ENCODE data around the gene PLXNB3.

PLXNB3 gene

DNA sequence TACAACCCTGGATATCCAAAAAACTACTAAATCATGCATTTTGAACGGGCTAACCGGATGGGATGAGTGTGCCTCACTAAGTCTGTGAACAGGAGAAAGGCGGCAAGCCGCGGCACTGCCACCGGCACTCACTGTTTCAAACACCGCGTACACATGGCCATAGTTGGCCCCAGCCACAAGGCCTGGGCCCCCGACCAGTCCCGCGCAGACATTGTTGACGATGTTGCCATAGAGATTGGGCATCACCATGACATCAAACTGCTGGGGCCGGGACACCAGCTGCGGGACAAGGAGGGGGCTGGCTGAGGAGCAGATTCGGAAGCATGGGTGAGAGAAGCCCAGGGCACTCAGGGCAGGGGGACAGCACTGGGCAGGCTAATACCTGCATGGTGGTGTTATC is 22.6 kb downstream of the PLXNB3 start:
- TF ChIP-seq, protein P1, sequence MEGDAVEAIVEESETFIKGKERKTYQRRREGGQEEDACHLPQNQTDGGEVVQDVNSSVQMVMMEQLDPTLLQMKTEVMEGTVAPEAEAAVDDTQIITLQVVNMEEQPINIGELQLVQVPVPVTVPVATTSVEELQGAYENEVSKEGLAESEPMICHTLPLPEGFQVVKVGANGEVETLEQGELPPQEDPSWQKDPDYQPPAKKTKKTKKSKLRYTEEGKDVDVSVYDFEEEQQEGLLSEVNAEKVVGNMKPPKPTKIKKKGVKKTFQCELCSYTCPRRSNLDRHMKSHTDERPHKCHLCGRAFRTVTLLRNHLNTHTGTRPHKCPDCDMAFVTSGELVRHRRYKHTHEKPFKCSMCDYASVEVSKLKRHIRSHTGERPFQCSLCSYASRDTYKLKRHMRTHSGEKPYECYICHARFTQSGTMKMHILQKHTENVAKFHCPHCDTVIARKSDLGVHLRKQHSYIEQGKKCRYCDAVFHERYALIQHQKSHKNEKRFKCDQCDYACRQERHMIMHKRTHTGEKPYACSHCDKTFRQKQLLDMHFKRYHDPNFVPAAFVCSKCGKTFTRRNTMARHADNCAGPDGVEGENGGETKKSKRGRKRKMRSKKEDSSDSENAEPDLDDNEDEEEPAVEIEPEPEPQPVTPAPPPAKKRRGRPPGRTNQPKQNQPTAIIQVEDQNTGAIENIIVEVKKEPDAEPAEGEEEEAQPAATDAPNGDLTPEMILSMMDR (IDR thresholded peaks at IDR 0.05; ENCODE audit: control insufficient read depth, insufficient read depth, low read depth, low read length, missing control alignments), result no peak
- H3K4me3 ChIP-seq (ENCODE audit: control insufficient read depth, low read depth, low read length), result no peak overlapping the region
- DNase-seq (ENCODE audit: low read depth), result no peak

DNA sequence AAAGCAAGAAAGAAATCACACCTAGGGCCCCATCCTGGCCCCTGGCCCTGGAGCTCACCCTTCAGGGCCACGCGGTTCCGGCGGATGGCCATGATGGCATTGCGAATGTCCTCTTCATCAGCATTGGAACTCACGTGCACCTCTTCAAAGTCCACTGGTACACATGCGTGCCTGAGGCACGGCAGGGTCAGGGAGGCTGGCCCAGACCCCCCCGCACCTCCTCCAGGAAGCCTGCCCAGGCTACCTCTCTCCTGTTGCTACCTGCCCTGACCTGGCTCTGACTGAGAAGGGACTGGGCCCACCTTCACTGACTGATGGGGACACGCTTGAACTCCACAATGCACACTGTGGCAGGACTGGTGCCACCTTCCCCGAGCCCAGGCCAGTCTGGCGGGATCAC is 25.6 kb downstream of the PLXNB3 start:
- TF ChIP-seq, protein P1 (IDR thresholded peaks at IDR 0.05; ENCODE audit: control insufficient read depth, insufficient read depth, low read depth, low read length, missing control alignments), result no peak
- no peak overlapping the region for H3K4me3 ChIP-seq (ENCODE audit: control insufficient read depth, low read depth, low read length)
- DNase-seq (ENCODE audit: low read depth), result no peak

DNA sequence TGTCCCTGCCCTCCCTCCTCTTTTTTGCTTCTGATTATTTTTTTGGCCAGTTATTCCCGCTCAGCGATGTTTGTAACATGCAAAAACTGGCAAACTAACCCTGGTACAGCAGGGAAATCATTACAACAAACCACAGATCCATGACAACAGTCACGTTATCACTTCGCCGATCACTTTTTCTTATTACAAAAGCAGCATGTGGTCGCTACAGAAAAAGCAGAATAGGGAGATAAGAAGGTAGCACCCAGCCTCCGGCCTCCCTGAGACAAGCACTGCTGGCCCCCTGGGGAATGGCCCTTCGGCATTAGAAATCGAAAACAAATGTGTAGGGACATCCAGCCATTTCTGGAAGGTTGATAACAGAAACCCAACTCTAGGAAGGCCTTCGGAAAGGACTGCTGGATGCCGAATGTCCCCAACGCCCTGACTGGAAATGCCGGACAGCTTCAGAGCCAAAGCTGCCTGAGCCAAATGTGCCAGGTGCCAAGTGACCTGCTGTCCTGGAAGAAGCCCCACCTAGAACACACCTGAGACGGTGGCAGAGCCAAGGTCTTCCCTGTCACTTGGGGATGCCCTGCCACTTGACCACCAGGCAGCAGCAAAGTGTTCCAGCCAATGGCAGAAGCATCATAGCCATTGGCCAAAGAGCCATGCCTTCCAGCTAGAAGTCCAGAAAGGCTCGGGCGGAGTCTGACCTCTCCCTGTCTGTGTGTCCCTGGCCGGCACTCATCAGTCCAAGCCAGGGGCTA is 27.2 kb downstream of the PLXNB3 start:
- no peak for DNase-seq (ENCODE audit: low read depth)
- TF ChIP-seq, protein P1 (IDR thresholded peaks at IDR 0.05; ENCODE audit: control insufficient read depth, insufficient read depth, low read depth, low read length, missing control alignments), result no peak
- H3K4me3 ChIP-seq (ENCODE audit: control insufficient read depth, low read depth, low read length), result no peak overlapping the region

DNA sequence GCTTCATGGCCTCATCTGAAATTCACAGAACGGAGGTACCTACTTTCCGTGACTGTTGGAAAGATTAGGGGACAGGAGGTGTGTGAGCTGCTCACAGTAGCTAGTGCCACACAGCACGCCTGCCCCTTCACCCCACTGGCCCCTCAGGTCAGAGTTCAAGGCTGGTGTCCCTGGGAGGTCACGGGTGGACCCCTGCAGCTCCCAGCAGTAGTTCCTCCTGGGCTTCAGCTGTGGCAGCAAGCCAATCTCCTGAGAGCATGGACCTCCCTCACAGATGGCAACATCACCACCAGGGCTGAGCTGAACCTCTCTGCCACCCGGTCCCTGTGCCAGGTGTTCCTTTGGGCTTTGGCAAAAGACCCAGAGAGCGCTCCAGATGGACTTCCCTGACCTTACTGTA is 28.3 kb downstream of the PLXNB3 start:
- DNase-seq (ENCODE audit: low read depth), result no peak
- TF ChIP-seq, protein P1 (IDR thresholded peaks at IDR 0.05; ENCODE audit: control insufficient read depth, insufficient read depth, low read depth, low read length, missing control alignments), result no peak
- H3K4me3 ChIP-seq (ENCODE audit: control insufficient read depth, low read depth, low read length), result no peak overlapping the region

DNA sequence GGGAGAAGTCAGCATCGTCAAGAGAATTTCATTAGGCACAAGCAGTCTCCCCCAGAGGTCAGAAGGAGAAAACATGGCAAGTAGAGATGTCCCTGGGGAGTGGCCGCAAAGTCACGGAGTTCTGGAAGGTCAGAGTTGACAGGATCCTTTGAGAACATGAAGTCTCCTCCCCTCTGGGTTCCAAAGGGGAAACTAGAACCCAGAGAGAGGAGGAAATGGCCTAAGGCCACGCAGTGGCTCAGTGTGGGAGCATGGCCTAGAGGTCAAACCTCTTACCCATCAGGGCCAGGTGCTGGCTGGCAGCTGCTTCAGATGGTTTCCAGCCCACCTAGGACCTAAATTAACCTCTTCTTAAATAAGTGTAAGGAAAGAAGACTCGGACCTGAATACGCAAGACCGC is 29.2 kb downstream of the PLXNB3 start:
- TF ChIP-seq, protein P1 (IDR thresholded peaks at IDR 0.05; ENCODE audit: control insufficient read depth, insufficient read depth, low read depth, low read length, missing control alignments), result no peak
- peak overlapping the region; percentile 87 for H3K4me3 ChIP-seq (ENCODE audit: control insufficient read depth, low read depth, low read length)
- DNase-seq (ENCODE audit: low read depth), result no peak

DNA sequence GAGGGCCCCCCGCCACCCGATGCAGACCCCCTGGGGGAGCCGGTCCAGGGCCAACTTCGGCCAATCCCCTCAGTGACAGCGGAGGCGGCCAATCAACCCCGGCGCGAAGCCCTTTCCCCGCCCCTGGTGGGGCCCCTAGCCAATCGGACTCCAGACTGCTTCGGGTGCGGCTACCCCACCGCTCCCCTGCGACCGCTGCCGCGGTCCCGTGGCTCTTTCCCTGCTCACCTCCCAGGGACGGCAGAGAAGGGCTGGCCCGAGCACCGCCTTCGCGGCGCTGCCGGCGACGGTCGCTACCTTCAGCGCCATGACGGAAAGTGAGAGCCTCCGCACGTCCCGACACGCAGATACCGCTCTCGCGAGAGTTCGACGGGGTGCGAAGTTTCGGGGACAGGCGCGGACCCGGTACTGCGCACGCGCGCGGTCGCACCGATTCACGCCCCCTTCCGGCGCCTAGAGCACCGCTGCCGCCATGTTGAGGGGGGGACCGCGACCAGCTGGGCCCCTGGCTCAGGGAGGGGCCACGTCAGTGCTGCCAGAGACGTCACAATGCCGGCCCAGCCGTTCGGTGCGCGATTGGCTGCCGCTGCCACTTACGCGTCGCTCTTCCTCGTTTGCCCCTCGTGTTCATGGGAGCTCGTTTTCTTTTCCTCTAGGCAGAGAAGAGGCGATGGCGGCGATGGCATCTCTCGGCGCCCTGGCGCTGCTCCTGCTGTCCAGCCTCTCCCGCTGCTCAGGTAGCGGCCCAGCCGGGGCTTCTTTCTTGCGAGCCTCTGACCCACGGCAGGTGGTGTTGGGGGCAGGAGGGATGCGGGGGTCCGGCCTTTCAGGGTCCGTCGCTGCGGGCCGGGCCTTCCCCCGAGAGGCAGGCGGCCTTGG is 30.2 kb downstream of the PLXNB3 start, which contains the start of the genes IDH3G and SSR4:
Gene IDH3G, minus strand, starts transcription at position 358 of the 879 bp plus-strand sequence. Its CDS starts 49 bp downstream, at position 309.
Gene SSR4, plus strand, starts transcription at position 651 of the 879 bp plus-strand sequence. Its CDS starts 20 bp downstream, at position 671.
- H3K4me3 ChIP-seq (ENCODE audit: control insufficient read depth, low read depth, low read length), result peak within 1 kb of the TSS; percentile 87
- peak; percentile 69 for DNase-seq (ENCODE audit: low read depth)

More for the DNA sequence above, 30.2 kb downstream of the PLXNB3 start, which contains the start of the genes IDH3G and SSR4:
- TF ChIP-seq, protein P1 (IDR thresholded peaks at IDR 0.05; ENCODE audit: control insufficient read depth, insufficient read depth, low read depth, low read length, missing control alignments), result no peak
